Measurements from ENCODE around the gene ESPN.

The ESPN gene

GRCh38 chr1:6409733-6410132 lies 14.8 kb upstream of the ESPN start:
- DNase-seq (ENCODE audit: low spot score) (no peak), FAIRE-seq (no peak)

DNA sequence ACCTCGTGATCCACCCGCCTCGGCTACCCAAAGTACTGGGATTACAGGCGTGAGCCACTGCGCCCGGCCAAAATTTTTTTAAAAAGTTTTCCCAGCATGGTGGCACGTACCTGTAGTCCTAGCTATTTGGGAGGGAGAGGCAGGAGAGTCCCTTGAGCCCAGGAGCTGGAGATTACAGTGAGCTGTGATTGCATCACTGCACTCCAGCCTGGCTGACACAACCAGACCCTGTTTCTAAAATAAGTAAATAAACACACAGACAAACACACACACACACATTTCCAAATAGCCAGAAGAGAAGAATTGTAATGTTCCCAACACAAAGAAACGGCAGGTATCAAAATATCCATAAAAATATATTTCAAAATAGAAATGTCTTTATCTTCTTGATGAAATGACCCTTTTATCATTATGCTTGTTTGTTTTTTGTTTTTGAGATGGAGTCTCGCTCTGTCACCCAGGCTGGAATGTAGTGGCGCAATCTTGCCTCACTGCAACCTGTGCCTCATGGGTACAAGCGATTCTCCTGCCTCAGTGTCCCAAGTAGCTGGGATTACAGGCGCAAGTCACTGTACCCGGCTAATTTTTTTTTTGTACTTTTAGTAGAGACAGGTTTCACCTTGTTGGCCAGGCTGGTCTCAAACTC lies 14.2 kb upstream of the ESPN start:
- DNase-seq (ENCODE audit: low spot score) (no peak), FAIRE-seq (no peak)

- FAIRE-seq (no peak), DNase-seq (ENCODE audit: low spot score) (no peak)
These were observed 11.7 kb upstream of the ESPN start for GRCh38 chr1:6412896-6413295.

GRCh38 chr1:6414443-6414844 lies 10.1 kb upstream of the ESPN start:
- DNase-seq (ENCODE audit: low spot score) (peak; percentile 17), FAIRE-seq (no peak)

- DNase-seq (ENCODE audit: low spot score) (no peak), FAIRE-seq (no peak)
These were observed 9.5 kb upstream of the ESPN start for GRCh38 chr1:6414881-6415626.

DNA sequence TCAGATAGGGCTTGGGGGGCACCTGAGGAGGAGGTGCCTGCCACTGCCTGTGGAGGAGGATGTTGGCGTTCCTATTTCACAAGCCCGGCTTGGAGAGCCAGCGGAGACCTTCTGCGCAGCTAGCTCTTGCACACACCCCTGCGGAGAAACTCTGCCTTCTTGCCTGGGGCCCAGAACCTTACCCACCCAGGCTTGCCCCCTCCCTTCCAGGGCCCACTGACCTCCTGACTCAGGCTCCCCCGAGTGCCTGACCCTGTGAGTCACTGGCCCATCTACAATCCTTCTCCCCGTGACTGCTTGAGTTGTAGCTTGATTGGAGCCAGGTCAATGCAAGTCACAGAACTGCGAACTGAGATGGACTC lies 8.3 kb upstream of the ESPN start:
- FAIRE-seq (no peak), DNase-seq (ENCODE audit: low spot score) (no peak)

DNA sequence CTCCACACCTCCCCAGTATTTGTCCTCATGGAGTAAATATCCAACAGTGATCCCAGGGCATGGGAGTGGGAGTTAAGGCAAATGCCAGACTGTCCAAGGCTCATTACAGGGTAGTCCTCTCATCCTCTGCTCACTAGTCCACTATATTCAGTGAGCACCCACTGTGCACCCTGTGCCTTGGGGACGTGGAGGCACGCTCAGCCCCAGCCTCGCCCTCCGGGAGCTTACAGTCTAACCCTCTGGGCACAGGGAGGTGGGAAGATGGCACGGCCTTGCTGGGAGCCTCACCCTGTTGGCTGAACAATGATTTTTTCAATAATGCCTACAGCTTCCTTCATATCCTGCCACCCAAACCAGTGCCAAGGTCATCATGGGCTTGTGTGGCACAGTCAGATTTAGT lies 7.7 kb upstream of the ESPN start:
- FAIRE-seq (no peak), DNase-seq (ENCODE audit: low spot score) (no peak)

DNA sequence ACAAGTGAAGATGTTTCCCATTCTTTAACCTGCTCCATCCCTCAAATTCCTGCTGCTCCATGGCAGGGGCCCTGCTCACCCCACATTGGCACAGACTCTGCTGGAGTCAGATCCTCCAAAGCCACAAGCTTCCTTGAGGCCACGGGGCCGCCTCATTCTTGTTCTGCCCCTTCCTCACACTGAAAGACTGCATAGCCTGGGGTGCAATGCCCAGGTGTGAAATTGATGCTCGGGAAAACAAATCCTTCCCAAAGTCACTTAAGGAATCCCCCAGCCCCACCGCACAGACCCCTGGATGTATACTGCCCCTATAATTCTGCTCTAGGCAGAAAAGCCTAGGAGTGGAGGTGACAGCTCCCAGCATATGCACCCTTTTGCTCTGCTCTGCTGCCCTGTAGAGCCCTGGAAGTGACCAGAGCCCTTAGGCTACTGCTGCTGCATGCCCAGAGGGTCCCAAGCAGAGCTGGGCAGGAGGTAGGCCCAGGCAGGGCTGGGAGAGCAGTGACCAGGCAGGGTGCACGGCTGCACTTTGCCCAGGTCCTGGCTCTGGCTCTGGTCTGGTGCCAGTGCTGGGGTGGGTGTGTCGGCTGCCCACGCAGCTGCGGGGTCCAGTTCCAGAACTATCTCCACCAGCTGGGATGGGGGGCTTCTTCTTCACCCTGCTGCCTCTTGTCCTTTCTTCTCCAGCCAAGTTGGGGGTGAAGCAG lies 6.5 kb upstream of the ESPN start:
- no peak for FAIRE-seq

GRCh38 chr1:6418668-6419396 lies 5.7 kb upstream of the ESPN start:
- DNase-seq (ENCODE audit: low spot score) (no peak), FAIRE-seq (no peak)

More for the DNA sequence above, 6.5 kb upstream of the ESPN start:
- no peak for DNase-seq (ENCODE audit: low spot score)

- DNase-seq (ENCODE audit: low spot score) (no peak), FAIRE-seq (no peak)
These were observed 5.2 kb upstream of the ESPN start for GRCh38 chr1:6419397-6419803.

DNA sequence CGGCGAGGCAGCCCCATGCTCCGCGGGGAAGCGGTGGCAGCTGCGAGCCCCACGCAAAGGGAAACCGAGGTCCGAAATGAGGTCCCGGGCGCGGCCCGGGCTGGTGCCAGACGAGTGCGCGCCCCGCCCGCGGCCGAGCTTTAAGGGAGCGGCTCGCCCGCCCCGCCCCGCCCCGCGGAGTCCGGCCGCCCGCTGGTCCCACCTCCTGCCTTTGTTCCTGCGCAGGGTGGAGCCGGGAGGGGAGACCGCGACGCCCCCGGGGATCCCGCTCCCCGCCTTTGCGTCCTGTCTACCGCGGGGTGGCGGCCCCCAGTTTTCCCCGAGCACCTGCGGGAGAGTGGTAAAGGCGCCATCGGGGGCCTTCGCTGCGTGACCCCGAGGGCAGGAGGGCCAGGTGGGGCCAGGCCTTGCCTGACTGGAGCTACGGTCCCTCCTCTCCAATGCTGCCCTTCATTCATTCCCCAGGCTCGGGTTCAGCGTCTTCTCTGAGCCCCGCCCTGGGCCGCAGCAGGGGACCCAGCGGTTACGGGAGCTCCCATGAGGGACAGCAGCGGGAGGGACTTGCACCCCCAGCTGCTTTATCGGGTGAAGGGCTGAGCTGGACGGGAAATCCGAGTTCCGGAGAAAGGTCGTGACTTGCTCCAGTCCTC lies 4.6 kb upstream of the ESPN start, which contains the start of gene HES2:
Gene HES2, minus strand, starts transcription at position 116 of the 650 bp plus-strand sequence. Its CDS starts 99 bp downstream, at position 17.
- no peak for DNase-seq (ENCODE audit: low spot score)
- FAIRE-seq = no peak

GRCh38 chr1:6420454-6421042 lies 4.0 kb upstream of the ESPN start:
- no peak for FAIRE-seq
- no peak for DNase-seq (ENCODE audit: low spot score)

DNA sequence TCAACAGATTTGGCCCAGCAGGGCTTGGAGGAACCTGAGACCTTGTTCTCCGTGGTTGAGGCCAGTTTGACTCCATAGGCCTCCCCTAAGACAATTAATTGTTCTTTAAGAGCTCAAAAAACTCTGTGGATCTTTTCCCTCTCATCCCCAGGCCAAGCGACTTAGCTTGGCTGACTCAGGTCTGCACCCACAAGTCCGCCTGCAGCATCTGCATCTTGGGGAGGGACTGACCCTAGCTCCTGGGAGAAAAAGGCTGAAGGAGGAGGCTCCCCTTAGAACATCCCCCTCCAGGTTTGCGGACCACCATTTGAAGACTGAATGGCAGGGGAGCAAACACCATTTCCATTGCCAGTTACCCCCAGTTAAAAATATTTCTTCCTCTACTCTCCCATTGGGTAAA lies 3.3 kb upstream of the ESPN start:
- FAIRE-seq (no peak), DNase-seq (ENCODE audit: low spot score) (no peak)

- DNase-seq (ENCODE audit: low spot score) = peak; percentile 54
These were observed 1.1 kb upstream of the ESPN start for GRCh38 chr1:6423321-6423999.

DNA sequence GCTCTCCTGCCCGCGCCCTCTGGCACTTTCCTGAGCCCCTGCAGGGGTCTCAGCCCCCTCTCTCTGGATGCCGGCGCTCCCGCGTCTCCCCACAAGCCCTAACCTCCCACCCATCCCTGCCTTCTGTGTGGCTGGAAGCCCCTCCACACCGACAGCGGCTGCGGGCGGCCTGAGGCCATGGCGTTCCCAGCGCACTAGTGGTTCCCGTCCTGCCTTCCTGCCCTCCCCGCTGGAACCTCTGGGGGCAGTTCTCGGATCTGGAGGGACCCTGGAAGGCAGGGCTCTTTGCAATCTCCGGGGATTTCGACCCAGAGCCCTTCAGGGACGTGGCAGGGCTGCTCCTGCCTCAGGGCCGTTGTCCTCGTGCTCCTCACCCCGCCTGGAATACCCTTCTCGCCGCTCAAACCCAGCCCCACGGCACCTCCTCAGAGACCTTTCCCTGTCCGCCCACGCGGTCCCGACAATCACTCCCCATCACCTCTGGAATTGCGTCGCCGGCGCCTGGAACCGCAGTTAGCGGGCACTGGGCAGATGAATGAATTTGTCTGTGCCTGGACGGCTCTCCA lies 493 bp upstream of the ESPN start:
- no peak for DNase-seq (ENCODE audit: low spot score)
- FAIRE-seq = no peak

More at GRCh38 chr1:6423321-6423999, 1.1 kb upstream of the ESPN start:
- peak; percentile 39 for FAIRE-seq

- no peak for FAIRE-seq
- no peak for DNase-seq (ENCODE audit: low spot score)
These were observed 1.1 kb downstream of the ESPN start for GRCh38 chr1:6425658-6426057.

DNA sequence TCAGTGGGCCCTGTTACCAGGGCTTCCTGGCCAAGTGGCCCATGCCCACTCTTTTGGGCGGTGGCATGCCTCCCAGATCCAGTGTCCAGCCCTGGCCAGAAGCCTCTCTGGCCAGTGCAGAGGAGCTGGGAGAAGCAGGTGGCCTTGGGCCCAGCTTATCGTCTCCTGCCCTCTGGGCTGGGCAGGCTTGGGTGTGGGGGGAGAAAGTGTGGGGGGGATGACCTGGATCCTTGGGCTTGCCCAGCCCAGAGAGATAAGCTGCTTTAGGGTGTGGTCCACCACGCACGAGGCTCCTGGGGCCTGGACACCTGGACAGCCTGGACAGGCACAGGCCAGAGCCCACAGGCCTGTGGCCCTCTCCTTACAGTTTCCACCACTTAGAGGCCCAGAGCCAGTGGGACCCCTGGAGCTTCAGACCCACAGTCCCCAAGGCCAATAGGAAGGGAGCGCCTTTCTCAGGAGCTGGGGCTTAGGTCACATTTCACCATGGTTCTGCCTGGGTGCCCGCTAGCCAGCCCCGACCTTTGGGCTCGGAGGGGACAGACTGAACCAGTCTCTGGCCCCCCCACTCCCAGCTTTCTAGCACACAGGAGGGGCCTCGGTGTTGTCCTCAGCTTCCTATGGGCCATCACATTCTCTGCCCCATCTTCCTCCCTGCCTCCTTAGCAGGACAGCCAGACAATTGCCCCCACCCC lies 1.8 kb downstream of the ESPN start:
- FAIRE-seq (no peak), DNase-seq (ENCODE audit: low spot score) (no peak)

- DNase-seq (ENCODE audit: low spot score) (no peak), FAIRE-seq (no peak)
These were observed 2.4 kb downstream of the ESPN start for GRCh38 chr1:6426972-6427350.
